Hematopoietic multipotent progenitor cell (in vitro differentiated cells): ENCODE results near the gene KRT12. TPM values are rescaled to one million over a fixed set of nuclear protein-coding genes. Genes with fewer than 3 reads are reported as not detected.
A peak's percentile ranks its signal among the peaks of the same experiment; 100 is the strongest.
"Not testable (repeated sequence)": the region's sequence is repeated elsewhere in the genome, so short reads cannot be mapped to it uniquely, and the experiment has no call there.

Source experiments
- DNase-seq, 3 donors: peaks; one replicate each; pipeline ENCODE4 v3.0.0-alpha.2; 2011 to 2015; ENCODE audit warnings: low read depth in 2 of 3, low spot score in 2 of 3
- total RNA-seq: library from RNA; depleted of rRNA; stranded (reverse); fragments of >200 nt; gene quantifications from one replicate; pipeline ENCODE4 v1.2.3, GENCODE V29; 2012

KRT12 gene
- total RNA-seq, 1 donor = not detected

- peak; percentile 61 to 87 (median 86) for DNase-seq
Observed at GRCh38 chr17:40818733-40819527, 48.1 kb downstream of the KRT12 start.

DNA sequence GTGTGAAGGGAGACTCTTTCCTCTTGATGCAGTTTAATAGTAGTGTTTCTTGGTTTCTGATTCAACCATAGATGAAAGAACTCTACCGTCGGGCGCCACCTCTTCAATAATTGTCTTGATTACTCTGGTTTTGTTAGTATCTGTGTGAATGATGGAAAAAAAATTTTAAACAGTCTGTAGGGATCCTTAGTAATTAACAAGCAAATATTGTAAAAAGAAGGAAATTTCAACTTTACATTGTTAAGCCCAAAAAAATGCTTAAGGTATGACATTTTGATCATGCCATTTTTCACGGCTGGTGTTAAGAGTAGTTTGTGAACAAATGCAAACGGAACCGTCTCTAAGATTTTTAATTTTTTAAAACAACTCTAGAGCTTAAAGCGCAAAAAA lies 48.7 kb downstream of the KRT12 start:
- no peak for DNase-seq

DNA sequence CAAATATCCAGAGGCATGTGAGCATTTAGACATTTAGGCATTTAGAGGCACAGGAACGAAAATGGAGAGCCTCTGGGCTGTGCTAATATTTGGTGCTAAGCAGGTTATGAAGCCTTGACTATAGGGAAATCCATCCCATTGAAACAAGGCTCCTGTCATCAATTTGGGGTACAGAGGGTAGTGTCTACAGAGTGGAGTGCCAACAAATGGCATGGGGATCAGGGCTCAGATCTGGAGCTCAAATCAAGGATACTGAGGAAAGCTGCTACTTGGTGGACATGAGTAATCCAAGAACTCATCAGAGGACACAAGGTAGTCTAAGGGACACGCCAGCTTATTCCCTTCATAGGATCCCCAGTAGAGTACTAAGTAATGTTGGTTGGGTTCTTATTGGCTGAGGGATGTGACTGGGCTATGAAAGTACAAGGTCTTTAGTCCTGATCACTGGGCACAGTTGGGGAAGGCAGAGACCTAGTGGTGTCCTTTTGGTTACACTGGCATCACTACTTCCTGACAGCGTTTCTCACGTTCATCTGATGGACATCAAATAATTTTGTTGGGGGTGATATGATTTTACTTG lies 49.8 kb downstream of the KRT12 start:
- no peak for DNase-seq

GRCh38 chr17:40816569-40816968 lies 50.5 kb downstream of the KRT12 start:
- DNase-seq = no peak

GRCh38 chr17:40815381-40815780 lies 51.6 kb downstream of the KRT12 start:
- no peak for DNase-seq

GRCh38 chr17:40814657-40815056 lies 52.4 kb downstream of the KRT12 start:
- DNase-seq = not testable (repeated sequence)

DNA sequence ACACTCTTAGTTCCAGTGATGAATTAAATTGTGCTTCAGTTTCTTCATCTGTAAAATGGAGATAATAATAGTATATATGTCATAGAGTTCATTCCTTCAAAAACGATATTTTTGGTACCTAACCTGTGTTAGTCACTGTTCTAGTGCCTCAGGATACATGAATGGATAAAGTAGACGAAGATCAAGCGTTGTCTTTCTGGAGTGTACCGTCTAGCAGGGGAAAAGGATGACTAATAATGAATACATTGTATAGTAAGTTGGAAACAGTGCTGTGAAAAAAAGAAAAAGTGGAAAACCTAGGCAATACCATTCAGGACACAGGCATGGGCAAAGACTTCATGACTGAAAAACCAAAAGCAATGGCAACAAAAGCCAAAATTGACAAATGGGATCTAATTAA lies 53.2 kb downstream of the KRT12 start:
- no peak for DNase-seq

DNA sequence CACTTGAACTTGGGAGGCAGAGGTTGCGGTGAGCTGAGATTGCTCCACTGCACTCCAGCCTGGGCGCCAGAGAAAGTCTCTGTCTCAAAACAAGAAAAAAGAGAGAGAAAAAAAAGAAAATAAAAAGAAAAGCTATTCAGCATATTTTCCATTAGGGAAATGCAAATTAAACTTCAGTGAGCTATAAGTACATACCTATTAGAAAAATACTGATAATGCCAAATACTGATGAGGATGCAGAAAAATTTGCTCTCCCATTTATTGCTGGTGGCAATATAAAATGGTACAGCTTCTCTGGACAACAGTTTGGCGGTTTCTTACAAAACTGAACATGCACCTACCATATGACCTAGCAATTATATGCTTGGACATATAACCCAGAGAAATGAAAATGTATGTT lies 54.4 kb downstream of the KRT12 start:
- no peak for DNase-seq

Other genes with a start within 250 kb of the KRT12 start
- 46.6 TPM for gene SMARCE1, start 219.4 kb downstream of the KRT12 start, total RNA-seq
- gene KRT222, start 202.0 kb downstream of the KRT12 start, total RNA-seq = not detected
- not detected for gene KRT24, start 163.5 kb downstream of the KRT12 start, total RNA-seq
- gene KRT25, start 111.9 kb downstream of the KRT12 start, total RNA-seq = not detected
- not detected for gene KRT26, start 95.0 kb downstream of the KRT12 start, total RNA-seq
- gene KRT27, start 84.7 kb downstream of the KRT12 start, total RNA-seq = not detected
- not detected for gene KRT28, start 67.3 kb downstream of the KRT12 start, total RNA-seq
- 3.8 TPM for gene KRT10, start 44.6 kb downstream of the KRT12 start, total RNA-seq
- not detected for gene KRT20, start 18.0 kb upstream of the KRT12 start, total RNA-seq
- gene KRT23, start 70.4 kb upstream of the KRT12 start, total RNA-seq = under 0.01 TPM
- gene KRT39, start 99.7 kb upstream of the KRT12 start, total RNA-seq = under 0.01 TPM
- gene KRT40, start 117.1 kb upstream of the KRT12 start, total RNA-seq = not detected
- not detected for gene KRTAP3-3, start 126.9 kb upstream of the KRT12 start, total RNA-seq
- not detected for gene KRTAP3-2, start 132.7 kb upstream of the KRT12 start, total RNA-seq
- not detected for gene KRTAP3-1, start 141.9 kb upstream of the KRT12 start, total RNA-seq
- gene KRTAP1-5, start 160.0 kb upstream of the KRT12 start, total RNA-seq = not detected
- gene KRTAP1-4, start 163.0 kb upstream of the KRT12 start, total RNA-seq = not detected
- not detected for gene KRTAP1-3, start 167.7 kb upstream of the KRT12 start, total RNA-seq
- not detected for gene KRTAP1-1, start 174.2 kb upstream of the KRT12 start, total RNA-seq
- not detected for gene KRTAP2-1, start 180.1 kb upstream of the KRT12 start, total RNA-seq
- gene KRTAP2-2, start 188.0 kb upstream of the KRT12 start, total RNA-seq = not detected
- gene KRTAP2-3, start 192.9 kb upstream of the KRT12 start, total RNA-seq = not detected
- gene KRTAP2-4, start 198.7 kb upstream of the KRT12 start, total RNA-seq = not detected
- gene KRTAP4-7, start 216.9 kb upstream of the KRT12 start, total RNA-seq = not detected
- not detected for gene KRTAP4-8, start 230.9 kb upstream of the KRT12 start, total RNA-seq
- not detected for gene KRTAP4-16, start 235.0 kb upstream of the KRT12 start, total RNA-seq
- under 0.01 TPM for gene KRTAP4-9, start 238.2 kb upstream of the KRT12 start, total RNA-seq